ENCODE measurements around the gene GRIK4.

Gene GRIK4

DNA sequence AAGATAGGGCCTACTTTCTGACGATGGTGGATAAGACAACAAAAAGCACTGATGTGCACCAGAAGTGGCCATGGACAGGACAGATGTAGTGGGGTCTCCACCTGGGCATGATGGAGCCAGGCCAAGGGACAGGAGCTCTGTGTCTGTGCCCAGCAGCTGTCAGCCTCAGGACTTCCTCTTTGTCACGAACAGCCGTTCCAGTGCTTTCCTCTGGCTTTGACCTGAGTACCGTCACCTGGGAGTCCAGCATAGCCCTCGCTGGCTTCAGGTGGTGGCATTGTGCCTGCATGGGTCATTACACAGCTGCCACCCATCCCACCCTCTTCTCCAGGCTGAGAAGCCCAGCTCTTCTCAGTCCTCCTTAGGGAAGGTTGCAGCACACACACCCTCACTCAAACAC lies 137.8 kb downstream of the GRIK4 start:
- TF ChIP-seq GABPA (IDR thresholded peaks at IDR 0.05; ENCODE audit: low read depth) (no peak), SPI1 (IDR thresholded peaks at IDR 0.05; ENCODE audit: borderline replicate concordance, low read depth) (peak; percentile 61; the same call in 1 of the 2 replicates)
- TF ChIP-seq, protein P1, sequence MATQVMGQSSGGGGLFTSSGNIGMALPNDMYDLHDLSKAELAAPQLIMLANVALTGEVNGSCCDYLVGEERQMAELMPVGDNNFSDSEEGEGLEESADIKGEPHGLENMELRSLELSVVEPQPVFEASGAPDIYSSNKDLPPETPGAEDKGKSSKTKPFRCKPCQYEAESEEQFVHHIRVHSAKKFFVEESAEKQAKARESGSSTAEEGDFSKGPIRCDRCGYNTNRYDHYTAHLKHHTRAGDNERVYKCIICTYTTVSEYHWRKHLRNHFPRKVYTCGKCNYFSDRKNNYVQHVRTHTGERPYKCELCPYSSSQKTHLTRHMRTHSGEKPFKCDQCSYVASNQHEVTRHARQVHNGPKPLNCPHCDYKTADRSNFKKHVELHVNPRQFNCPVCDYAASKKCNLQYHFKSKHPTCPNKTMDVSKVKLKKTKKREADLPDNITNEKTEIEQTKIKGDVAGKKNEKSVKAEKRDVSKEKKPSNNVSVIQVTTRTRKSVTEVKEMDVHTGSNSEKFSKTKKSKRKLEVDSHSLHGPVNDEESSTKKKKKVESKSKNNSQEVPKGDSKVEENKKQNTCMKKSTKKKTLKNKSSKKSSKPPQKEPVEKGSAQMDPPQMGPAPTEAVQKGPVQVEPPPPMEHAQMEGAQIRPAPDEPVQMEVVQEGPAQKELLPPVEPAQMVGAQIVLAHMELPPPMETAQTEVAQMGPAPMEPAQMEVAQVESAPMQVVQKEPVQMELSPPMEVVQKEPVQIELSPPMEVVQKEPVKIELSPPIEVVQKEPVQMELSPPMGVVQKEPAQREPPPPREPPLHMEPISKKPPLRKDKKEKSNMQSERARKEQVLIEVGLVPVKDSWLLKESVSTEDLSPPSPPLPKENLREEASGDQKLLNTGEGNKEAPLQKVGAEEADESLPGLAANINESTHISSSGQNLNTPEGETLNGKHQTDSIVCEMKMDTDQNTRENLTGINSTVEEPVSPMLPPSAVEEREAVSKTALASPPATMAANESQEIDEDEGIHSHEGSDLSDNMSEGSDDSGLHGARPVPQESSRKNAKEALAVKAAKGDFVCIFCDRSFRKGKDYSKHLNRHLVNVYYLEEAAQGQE (IDR thresholded peaks at IDR 0.05; ENCODE audit: insufficient replicate concordance, low read depth): no peak
- TF ChIP-seq, protein P2, sequence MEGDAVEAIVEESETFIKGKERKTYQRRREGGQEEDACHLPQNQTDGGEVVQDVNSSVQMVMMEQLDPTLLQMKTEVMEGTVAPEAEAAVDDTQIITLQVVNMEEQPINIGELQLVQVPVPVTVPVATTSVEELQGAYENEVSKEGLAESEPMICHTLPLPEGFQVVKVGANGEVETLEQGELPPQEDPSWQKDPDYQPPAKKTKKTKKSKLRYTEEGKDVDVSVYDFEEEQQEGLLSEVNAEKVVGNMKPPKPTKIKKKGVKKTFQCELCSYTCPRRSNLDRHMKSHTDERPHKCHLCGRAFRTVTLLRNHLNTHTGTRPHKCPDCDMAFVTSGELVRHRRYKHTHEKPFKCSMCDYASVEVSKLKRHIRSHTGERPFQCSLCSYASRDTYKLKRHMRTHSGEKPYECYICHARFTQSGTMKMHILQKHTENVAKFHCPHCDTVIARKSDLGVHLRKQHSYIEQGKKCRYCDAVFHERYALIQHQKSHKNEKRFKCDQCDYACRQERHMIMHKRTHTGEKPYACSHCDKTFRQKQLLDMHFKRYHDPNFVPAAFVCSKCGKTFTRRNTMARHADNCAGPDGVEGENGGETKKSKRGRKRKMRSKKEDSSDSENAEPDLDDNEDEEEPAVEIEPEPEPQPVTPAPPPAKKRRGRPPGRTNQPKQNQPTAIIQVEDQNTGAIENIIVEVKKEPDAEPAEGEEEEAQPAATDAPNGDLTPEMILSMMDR (IDR thresholded peaks at IDR 0.05; ENCODE audit: insufficient read depth, low read length): no peak
- no peaks in the 10 kb centered on the region for H3K27me3 ChIP-seq (ENCODE audit: insufficient read depth, poor library complexity, severe bottlenecking)
- no peak for DNase-seq (ENCODE audit: low read depth in 1 of 2, low spot score in 1 of 2)
- no peak overlapping the region for H3K4me3 ChIP-seq (replicated peaks; ENCODE audit: insufficient read depth, low read length)
- no peak overlapping the region for H3K27ac ChIP-seq (replicated peaks)

DNA sequence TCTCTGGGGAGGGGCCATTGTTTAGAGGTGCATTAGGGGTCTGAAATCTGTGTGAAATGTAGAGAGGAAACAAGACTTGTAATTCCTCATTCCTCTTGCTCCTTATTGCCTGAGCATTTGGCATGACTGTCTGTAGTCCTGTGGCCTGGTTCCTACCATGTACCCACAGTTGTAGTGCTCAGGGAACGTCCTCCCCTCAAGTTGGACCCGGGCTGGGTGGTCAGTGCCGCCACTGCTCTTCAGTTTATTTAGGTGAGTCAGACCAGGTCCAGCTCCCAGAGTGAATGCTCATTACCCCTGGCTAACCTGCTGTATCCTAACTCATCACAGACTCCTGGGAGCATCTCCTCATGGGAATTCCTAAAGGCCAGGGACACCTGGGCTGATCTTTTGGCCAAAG lies 139.8 kb downstream of the GRIK4 start:
- DNase-seq (ENCODE audit: low read depth in 1 of 2, low spot score in 1 of 2): no peak
- H3K27me3 ChIP-seq (ENCODE audit: insufficient read depth, poor library complexity, severe bottlenecking): no peaks in the 10 kb centered on the region
- TF ChIP-seq, protein P2 (IDR thresholded peaks at IDR 0.05; ENCODE audit: insufficient read depth, low read length): no peak
- TF ChIP-seq GABPA (IDR thresholded peaks at IDR 0.05; ENCODE audit: low read depth) (no peak), POLR2AphosphoS5 (IDR thresholded peaks at IDR 0.05; ENCODE audit: low read depth) (no peak), SPI1 (IDR thresholded peaks at IDR 0.05; ENCODE audit: borderline replicate concordance, low read depth) (no peak)
- TF ChIP-seq, protein P1 (IDR thresholded peaks at IDR 0.05; ENCODE audit: insufficient replicate concordance, low read depth): no peak

DNA sequence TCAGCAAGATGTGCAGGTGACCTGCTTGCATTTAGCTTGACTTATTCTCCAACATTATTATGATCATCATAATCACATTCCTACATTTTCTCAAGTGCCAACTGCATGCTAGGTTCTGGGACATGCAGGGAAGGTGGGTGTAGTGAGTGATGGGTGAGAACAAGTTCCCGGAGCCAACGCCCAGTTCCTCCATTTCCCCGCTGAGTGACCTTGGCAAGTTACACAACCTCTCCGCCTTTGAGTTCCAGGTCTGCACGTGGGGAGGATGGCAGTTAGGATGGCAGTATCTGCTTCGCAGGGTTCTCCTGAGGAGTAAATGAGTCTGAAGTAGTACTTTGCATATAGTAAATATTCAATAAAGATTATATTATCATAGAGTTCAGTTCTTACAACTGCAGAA lies 140.3 kb downstream of the GRIK4 start:
- DNase-seq (ENCODE audit: low read depth in 1 of 2, low spot score in 1 of 2): no peak
- TF ChIP-seq, protein P2 (IDR thresholded peaks at IDR 0.05; ENCODE audit: insufficient read depth, low read length): no peak
- TF ChIP-seq, protein P1 (IDR thresholded peaks at IDR 0.05; ENCODE audit: insufficient replicate concordance, low read depth): no peak
- TF ChIP-seq GABPA (IDR thresholded peaks at IDR 0.05; ENCODE audit: low read depth) (no peak), POLR2AphosphoS5 (IDR thresholded peaks at IDR 0.05; ENCODE audit: low read depth) (no peak), SPI1 (IDR thresholded peaks at IDR 0.05; ENCODE audit: borderline replicate concordance, low read depth) (no peak)
- Histone ChIP-seq H3K27me3 (ENCODE audit: insufficient read depth, poor library complexity, severe bottlenecking) (no peaks in the 10 kb centered on the region), H3K27ac (replicated peaks) (no peak overlapping the region), H3K4me3 (replicated peaks; ENCODE audit: insufficient read depth, low read length) (no peak overlapping the region)

More for the DNA sequence above, 139.8 kb downstream of the GRIK4 start:
- no peak overlapping the region for H3K27ac ChIP-seq (replicated peaks)
- no peak overlapping the region for H3K4me3 ChIP-seq (replicated peaks; ENCODE audit: insufficient read depth, low read length)
